Lung (tissue), 12 donors: ENCODE results near the gene CLASP1. TPM values are rescaled to one million over a fixed set of nuclear protein-coding genes. Genes with fewer than 3 reads are reported as not detected.
A peak's percentile ranks its signal among the peaks of the same experiment; 100 is the strongest.

Experiments used
- ATAC-seq: fragments of 200-7000 bp; cut with Tn5 transposase; one replicate; pipeline ENCODE4 v1.9.1; 2020; ENCODE audit warnings: moderate number of reproducible peaks; ENCODE audit not compliant: insufficient read depth, low FRiP score
- DNase-seq, 3 donors: peaks; one replicate each; pipeline ENCODE4 v3.0.0-alpha.2; 2013 to 2017
- H3K27ac ChIP-seq, 2 donors: one replicate each; pipeline ENCODE4 v1.5.1; 2013; ENCODE audit warnings: mild to moderate bottlenecking in 2 of 2, moderate library complexity in 2 of 2, control low read depth in 1 of 2, inconsistent platforms in 1 of 2, low read depth in 1 of 2, low read length in 1 of 2
- H3K27me3 ChIP-seq, 3 donors: one replicate each; pipeline ENCODE4 v1.5.1; 2013; ENCODE audit warnings: low read length in 2 of 3; ENCODE audit not compliant: control insufficient read depth in 3 of 3, insufficient read depth in 3 of 3
- H3K36me3 ChIP-seq, 4 donors: one replicate each; pipeline ENCODE4 v1.5.1; 2013; ENCODE audit warnings: low read length in 4 of 4, mild to moderate bottlenecking in 1 of 4, moderate library complexity in 1 of 4; ENCODE audit not compliant: control insufficient read depth in 4 of 4, insufficient read depth in 4 of 4
- H3K4me1 ChIP-seq, 5 donors: one replicate each; pipeline ENCODE4 v1.5.1; 2013; ENCODE audit warnings: low read length in 5 of 5, mild to moderate bottlenecking in 2 of 5, moderate library complexity in 1 of 5; ENCODE audit not compliant: control insufficient read depth in 5 of 5, insufficient read depth in 5 of 5
- H3K4me3 ChIP-seq: one replicate; pipeline ENCODE4 v1.5.1; 2013; ENCODE audit warnings: mild to moderate bottlenecking, control low read depth, moderate library complexity
- H3K9ac ChIP-seq, 2 donors: one replicate each; pipeline ENCODE4 v1.5.1; 2013; ENCODE audit warnings: low read length in 2 of 2, control low read depth in 1 of 2; ENCODE audit not compliant: insufficient read depth in 1 of 2
- H3K9me3 ChIP-seq, 4 donors: one replicate each; pipeline ENCODE4 v1.5.1; 2013; ENCODE audit warnings: low read length in 3 of 4, mild to moderate bottlenecking in 1 of 4, moderate library complexity in 1 of 4; ENCODE audit not compliant: control insufficient read depth in 4 of 4, insufficient read depth in 3 of 4
- WGBS, 2 donors: extraction: QIAGEN DNeasy Blood & Tissue Kit; methylation state at CpG; one replicate each; pipeline ENCODE4 v1.1.7; 2013; 5-methylcytosine and 5-hydroxymethylcytosine counted together
- polyA plus RNA-seq, 2 donors: library from polyadenylated mRNA; stranded (reverse); fragments of 200-250 nt; gene quantifications; one replicate each; pipeline ENCODE4 v1.2.1, GENCODE V29; 2013
- total RNA-seq, 2 donors: library from RNA; depleted of rRNA in 1 of 2; stranded (reverse); fragments of >200 nt in 1 of 2; gene quantifications; one replicate each; pipeline ENCODE4 v1.2.1, GENCODE V29; 2014 to 2021
- TF ChIP-seq, protein P1 (sequence below): IDR thresholded peaks from 2 replicates; pipeline ENCODE4 v1.5.1; 2012; ENCODE audit warnings: mild to moderate bottlenecking; ENCODE audit errors: control extremely low read depth, extremely low read depth
- donor health status: control.
- donor health status: control.
- donor health status: Bipolar disorder and iron deficiency.
- donor health status: healthy.
- donor health status: DM: yes; HTN: yes; CAD: no.

Gene CLASP1
- total and polyA plus RNA-seq, 4 donors: 7.4 to 128 (median 30.6) TPM

DNA sequence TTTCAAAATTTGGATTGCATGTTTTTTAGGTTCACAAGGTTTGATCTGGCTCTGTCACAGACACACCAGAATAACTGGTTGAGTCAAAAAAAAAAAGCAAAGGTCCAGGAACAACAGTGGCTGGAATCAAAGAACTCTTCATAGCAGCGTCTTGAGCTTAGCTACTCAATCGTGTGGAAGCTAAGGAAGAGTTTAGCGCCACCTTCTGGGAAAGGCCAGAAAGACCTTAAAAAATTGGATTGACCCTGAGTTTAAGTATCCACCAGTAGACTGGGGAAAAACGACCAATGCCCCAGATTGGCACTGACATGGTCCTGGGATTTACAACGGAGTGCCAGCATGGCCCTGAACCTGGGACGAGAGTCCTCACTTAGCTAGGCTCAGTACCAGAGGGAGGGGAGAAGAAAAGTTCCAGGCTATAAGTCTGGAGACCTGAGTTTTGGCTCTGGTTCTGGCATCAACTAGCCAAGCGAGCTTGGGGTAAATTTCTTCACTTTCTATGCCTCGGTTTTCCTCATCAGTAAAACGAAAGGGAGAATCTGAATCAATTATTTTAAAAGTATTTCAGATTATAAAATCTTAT is 293.1 kb downstream of the CLASP1 start:
- ATAC-seq (no peak), DNase-seq (peak; percentile 60 to 85 (median 84))
- TF ChIP-seq, protein P1, sequence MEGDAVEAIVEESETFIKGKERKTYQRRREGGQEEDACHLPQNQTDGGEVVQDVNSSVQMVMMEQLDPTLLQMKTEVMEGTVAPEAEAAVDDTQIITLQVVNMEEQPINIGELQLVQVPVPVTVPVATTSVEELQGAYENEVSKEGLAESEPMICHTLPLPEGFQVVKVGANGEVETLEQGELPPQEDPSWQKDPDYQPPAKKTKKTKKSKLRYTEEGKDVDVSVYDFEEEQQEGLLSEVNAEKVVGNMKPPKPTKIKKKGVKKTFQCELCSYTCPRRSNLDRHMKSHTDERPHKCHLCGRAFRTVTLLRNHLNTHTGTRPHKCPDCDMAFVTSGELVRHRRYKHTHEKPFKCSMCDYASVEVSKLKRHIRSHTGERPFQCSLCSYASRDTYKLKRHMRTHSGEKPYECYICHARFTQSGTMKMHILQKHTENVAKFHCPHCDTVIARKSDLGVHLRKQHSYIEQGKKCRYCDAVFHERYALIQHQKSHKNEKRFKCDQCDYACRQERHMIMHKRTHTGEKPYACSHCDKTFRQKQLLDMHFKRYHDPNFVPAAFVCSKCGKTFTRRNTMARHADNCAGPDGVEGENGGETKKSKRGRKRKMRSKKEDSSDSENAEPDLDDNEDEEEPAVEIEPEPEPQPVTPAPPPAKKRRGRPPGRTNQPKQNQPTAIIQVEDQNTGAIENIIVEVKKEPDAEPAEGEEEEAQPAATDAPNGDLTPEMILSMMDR: peak; percentile 27
- H3K36me3 ChIP-seq: peaks cover 2 to 58% (median 35%) of the 10 kb centered on the region in 4 donors
- no peaks in the 10 kb centered on the region for H3K4me1 ChIP-seq
- no peaks in the 10 kb centered on the region for H3K27me3 ChIP-seq
- H3K27ac ChIP-seq: no peak overlapping the region
- peak overlapping the region in 1 of 2 donors; percentile 42 for H3K9ac ChIP-seq
- 46 to 50% methylated on average over 9 of the region's 9 CpGs for WGBS, 2 donors
- H3K4me3 ChIP-seq: no peak overlapping the region
- no peaks in the 10 kb centered on the region for H3K9me3 ChIP-seq

DNA sequence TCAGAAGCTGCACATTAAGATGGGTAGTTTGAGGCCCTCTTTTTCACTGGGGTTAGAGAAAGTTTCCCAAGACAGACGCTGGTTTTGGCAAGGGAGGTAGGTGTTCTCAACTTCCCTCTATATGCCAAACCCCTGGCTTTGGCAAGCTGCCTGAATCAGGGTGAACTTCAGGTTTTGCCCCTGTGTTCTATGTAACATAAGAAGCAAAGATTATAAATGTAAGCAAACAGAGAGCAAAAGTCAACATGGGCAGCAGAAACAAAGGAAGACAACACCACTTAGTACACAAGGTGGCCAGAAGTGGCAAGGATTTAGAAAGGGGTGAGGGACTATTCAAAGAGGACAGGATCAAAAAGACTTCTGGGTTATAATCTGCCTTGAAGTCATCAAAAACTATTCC is 293.8 kb downstream of the CLASP1 start:
- Histone ChIP-seq H3K27ac (no peak overlapping the region), H3K4me1 (no peaks in the 10 kb centered on the region), H3K9ac (no peak overlapping the region), H3K27me3 (no peaks in the 10 kb centered on the region), H3K4me3 (no peak overlapping the region), H3K36me3 (peaks cover 5 to 58% (median 40%) of the 10 kb centered on the region in 4 donors), H3K9me3 (peaks cover 0 to 2% (median 0%) of the 10 kb centered on the region in 4 donors)
- DNase-seq (peak in 2 of 3 donors; percentile 12 to 29), ATAC-seq (no peak)
- WGBS, 2 donors: 44 to 56% methylated on average over 1 of the region's 1 CpG
- TF ChIP-seq, protein P1: no peak

DNA sequence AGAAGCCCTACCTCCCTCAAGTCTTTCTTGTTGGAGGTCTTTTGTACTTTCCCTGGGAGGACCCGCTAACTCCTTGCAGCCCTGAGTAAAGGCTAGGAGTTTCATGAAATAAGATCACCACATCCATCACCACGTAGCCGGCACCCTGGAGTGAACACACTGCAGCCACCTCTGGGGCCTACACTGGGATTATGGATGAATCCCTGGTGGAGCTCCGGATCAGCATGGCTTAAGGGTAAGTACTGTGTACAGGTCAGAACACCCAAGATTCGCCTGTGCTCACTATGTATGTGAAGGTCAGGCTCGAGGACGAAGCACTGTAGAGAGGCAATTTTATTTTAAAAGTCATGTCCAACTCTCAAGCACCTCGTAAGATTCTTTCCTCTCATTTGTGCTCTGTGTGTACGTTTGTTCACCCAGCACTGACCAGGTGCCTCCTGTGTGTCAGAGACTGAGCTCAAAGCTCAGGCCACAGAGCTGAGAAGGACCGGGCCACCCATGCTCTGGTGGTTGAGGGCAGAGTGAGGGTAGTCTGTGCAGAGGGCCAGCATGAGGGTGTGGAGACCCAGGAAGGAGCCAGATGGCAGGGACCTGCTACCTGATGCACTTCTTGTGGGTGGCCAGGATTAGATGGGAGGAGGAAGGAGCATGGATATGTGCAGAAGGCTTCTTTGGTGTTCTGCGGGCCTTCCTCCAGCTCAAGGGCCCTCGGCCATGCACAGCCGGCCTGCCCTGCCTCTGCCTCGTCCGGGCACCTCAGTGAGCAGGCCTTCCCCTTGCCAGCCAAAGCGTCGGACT is 297.5 kb downstream of the CLASP1 start:
- Histone ChIP-seq H3K9me3 (peaks cover 0 to 2% (median 0%) of the 10 kb centered on the region in 4 donors), H3K9ac (no peak overlapping the region), H3K4me3 (no peak overlapping the region), H3K36me3 (peaks cover 22 to 76% (median 65%) of the 10 kb centered on the region in 4 donors), H3K27me3 (no peaks in the 10 kb centered on the region), H3K4me1 (no peaks in the 10 kb centered on the region), H3K27ac (no peak overlapping the region)
- TF ChIP-seq, protein P1: no peak
- WGBS, 2 donors: 94% methylated on average over 17 of the region's 17 CpGs
- DNase-seq (no peak), ATAC-seq (no peak)
